Kidney (tissue), 14 donors: ENCODE data around the gene MAL. TPM values are rescaled to one million over a fixed set of nuclear protein-coding genes. Genes with fewer than 3 reads are reported as not detected.

Experiments used
- DNase-seq, 5 donors: peaks; one replicate each; pipeline ENCODE4 v3.0.0-alpha.2; 2013 to 2020
- FAIRE-seq: peaks from 2 replicates; lab custom pipeline; 2012; peaks lifted over from hg19 to GRCh38; lab: Jason Lieb, UNC
- H3K27ac ChIP-seq, 2 donors: one replicate each; pipeline ENCODE4 v1.7.0; 2013; ENCODE audit warnings: low read depth in 2 of 2, low read length in 2 of 2, inconsistent platforms in 1 of 2
- H3K27me3 ChIP-seq: one replicate; pipeline ENCODE4 v1.7.1; 2013; ENCODE audit warnings: low read length, inconsistent platforms; ENCODE audit not compliant: control insufficient read depth, insufficient read depth
- H3K36me3 ChIP-seq, 3 donors: one replicate each; pipeline versions ENCODE4 v1.7.0 to v1.7.1; 2013; ENCODE audit warnings: low read length in 3 of 3, control low read depth in 1 of 3, inconsistent platforms in 1 of 3; ENCODE audit not compliant: insufficient read depth in 3 of 3, control insufficient read depth in 2 of 3
- H3K4me1 ChIP-seq, 3 donors: one replicate each; pipeline versions ENCODE4 v1.7.0 to v1.7.1; 2013; ENCODE audit warnings: low read length in 3 of 3, inconsistent platforms in 1 of 3, low read depth in 1 of 3; ENCODE audit not compliant: control insufficient read depth in 2 of 3, insufficient read depth in 2 of 3
- H3K4me3 ChIP-seq, 3 donors: one replicate each; pipeline versions ENCODE4 v1.7.0 to v1.8.1; 2013; ENCODE audit warnings: low read length in 3 of 3, control low read depth in 1 of 3, inconsistent platforms in 1 of 3
- H3K9ac ChIP-seq, 3 donors: one replicate each; pipeline versions ENCODE4 v1.7.0 to v1.7.1; 2013; ENCODE audit warnings: low read length in 3 of 3, control low read depth in 1 of 3, inconsistent platforms in 1 of 3
- H3K9me3 ChIP-seq, 3 donors: one replicate each; pipeline versions ENCODE4 v1.7.0 to v1.7.1; 2013; ENCODE audit warnings: low read length in 3 of 3, control low read depth in 1 of 3, inconsistent platforms in 1 of 3; ENCODE audit not compliant: control insufficient read depth in 2 of 3, insufficient read depth in 1 of 3
- intact Hi-C: fragments of 100-400 bp; cut with DNase I; formaldehyde crosslinking; loops from one replicate; pipeline ENCODE4 v1.11.1; 2022
- polyA plus RNA-seq: library from polyadenylated mRNA; stranded (reverse); fragments of 350-450 nt; fragmentation: Illumina TruSeq; extraction: RNeasy Lipid Tissue Mini Kit (QIAGEN cat#74804); gene quantifications from one replicate; pipeline ENCODE4 v1.2.3, GENCODE V29; 2014; ENCODE audit warnings: low read depth, low replicate concordance; ENCODE audit not compliant: insufficient read depth
- total RNA-seq: library from RNA; stranded (reverse); fragmentation: NEBNext Ultra II Directional; extraction: Animal tissue kit (Norgen Biotek cat#: 25700); gene quantifications from one replicate; pipeline ENCODE4 v1.2.1, GENCODE V29; 2021
- TF ChIP-seq, protein P1 (sequence below): IDR thresholded peaks from 3 replicates; pipeline ENCODE4 v1.5.1; 2012; ENCODE audit warnings: mild to moderate bottlenecking, moderate library complexity, borderline replicate concordance; ENCODE audit not compliant: insufficient read depth; ENCODE audit errors: extremely low read depth
- donor health status: control.
- donor health status: control.
- donor health status: control.
- donor health status: control.
- donor health status: control.
- donor health status: DM: yes; HTN: yes; CAD: no.
- donor health status: Normal renal cell carcinoma (clear cell type).

Gene MAL
- total and polyA plus RNA-seq, 2 donors from 2014 or later: 477 to 1,006 TPM

DNA sequence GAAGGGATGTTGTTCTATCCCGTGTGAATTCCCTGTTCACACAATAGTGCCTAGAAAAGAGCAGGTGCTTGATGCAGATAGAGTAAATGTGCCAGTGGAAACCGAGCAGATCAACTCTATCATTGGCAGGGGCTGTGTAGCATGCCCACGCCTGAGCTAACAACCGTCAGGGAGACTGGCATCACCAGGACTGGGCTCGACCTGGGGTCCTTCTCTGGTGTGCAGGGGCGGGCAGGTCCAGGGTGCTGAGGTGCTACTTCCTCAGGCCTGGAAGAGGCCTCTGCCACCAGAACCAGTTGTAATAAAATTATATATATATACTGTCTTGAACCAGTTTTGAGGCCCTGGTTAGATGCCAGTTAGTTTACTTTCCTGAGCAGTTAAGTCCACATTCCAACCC is 11.8 kb upstream of the MAL start:
- FAIRE-seq (no peak), DNase-seq (no peak)
- Histone ChIP-seq H3K9ac (no peak overlapping the region), H3K9me3 (no peaks in the 10 kb centered on the region), H3K4me3 (no peak overlapping the region), H3K36me3 (no peaks in the 10 kb centered on the region), H3K27ac (no peak overlapping the region), H3K4me1 (peaks cover 0 to 15% (median 7%) of the 10 kb centered on the region in 3 donors), H3K27me3 (no peaks in the 10 kb centered on the region)
- TF ChIP-seq, protein P1, sequence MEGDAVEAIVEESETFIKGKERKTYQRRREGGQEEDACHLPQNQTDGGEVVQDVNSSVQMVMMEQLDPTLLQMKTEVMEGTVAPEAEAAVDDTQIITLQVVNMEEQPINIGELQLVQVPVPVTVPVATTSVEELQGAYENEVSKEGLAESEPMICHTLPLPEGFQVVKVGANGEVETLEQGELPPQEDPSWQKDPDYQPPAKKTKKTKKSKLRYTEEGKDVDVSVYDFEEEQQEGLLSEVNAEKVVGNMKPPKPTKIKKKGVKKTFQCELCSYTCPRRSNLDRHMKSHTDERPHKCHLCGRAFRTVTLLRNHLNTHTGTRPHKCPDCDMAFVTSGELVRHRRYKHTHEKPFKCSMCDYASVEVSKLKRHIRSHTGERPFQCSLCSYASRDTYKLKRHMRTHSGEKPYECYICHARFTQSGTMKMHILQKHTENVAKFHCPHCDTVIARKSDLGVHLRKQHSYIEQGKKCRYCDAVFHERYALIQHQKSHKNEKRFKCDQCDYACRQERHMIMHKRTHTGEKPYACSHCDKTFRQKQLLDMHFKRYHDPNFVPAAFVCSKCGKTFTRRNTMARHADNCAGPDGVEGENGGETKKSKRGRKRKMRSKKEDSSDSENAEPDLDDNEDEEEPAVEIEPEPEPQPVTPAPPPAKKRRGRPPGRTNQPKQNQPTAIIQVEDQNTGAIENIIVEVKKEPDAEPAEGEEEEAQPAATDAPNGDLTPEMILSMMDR: no peak
- intact Hi-C loops: no loop called here

DNA sequence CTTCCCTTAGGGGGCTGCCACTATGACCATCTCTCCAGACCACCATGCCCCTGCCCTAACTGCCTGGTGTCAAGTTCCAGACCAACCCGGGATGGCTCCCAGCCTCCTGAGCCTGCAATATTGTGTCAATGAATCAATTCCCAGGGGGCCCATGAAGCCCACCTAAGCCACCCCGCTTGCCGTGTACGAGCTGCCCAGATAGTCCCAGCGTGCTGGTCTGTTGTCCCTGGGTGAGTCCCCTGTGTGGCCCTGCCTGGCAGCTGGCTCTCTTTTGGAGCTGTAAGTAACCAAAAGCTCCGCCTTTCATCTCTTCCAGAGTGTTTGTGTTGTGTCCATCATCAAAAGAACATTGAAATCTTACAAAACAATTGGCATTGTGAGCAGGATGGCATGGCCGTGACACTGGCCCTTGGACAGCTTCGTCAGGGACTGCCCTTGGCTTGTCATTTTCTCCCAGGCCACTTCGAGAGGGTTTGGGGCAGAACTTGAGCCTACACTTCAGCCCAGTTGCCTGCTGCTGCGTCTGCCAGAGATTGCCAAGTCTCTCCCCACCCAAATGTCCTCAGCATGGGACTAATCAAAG is 11.3 kb upstream of the MAL start:
- no peaks in the 10 kb centered on the region for H3K27me3 ChIP-seq
- TF ChIP-seq, protein P1: no peak
- peaks cover 0 to 15% (median 9%) of the 10 kb centered on the region in 3 donors for H3K4me1 ChIP-seq
- DNase-seq: no peak
- H3K9ac ChIP-seq: no peak overlapping the region
- no peaks in the 10 kb centered on the region for H3K9me3 ChIP-seq
- FAIRE-seq: no peak
- no peak overlapping the region for H3K4me3 ChIP-seq
- no peak overlapping the region for H3K27ac ChIP-seq
- intact Hi-C loops: no loop called here
- H3K36me3 ChIP-seq: no peaks in the 10 kb centered on the region

DNA sequence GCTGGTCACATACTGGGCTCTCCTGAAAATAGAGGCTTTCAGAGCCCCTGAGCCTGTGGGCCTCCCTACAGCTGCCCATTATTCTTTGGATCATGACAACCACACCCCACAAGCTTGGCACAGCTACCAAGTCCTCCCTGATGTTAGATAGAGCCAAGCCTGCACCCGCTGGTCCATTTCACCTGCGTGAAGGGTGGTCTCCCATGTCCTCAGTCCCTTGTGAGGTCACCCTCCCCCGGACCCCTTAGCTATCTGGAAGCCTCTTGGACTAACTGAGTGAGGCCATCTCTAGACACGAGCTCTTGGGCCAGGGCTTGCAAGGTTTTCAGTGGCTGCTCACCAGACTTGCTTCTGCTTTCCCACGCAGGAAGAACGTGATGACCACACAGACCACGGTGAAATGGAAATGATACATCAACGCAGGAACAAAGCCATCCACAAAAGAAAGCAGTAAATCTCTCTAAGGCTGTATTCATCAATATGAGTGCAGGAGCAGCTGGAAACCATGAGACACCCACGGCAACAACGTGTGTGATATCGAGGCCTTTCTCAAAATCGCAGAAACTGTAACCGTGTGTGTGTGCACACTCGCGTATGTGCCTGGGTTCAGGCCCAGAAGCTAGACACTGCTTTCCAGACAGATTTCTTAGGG is 10.1 kb upstream of the MAL start:
- intact Hi-C loops: no loop called here
- TF ChIP-seq, protein P1: no peak
- no peak overlapping the region for H3K4me3 ChIP-seq

More for the DNA sequence above, 10.1 kb upstream of the MAL start:
- H3K36me3 ChIP-seq: no peaks in the 10 kb centered on the region
- H3K9ac ChIP-seq: no peak overlapping the region
- DNase-seq: no peak
- peaks cover 0 to 12% (median 12%) of the 10 kb centered on the region in 3 donors for H3K4me1 ChIP-seq
- no peaks in the 10 kb centered on the region for H3K9me3 ChIP-seq
- no peak for FAIRE-seq
- no peak overlapping the region for H3K27ac ChIP-seq
- no peaks in the 10 kb centered on the region for H3K27me3 ChIP-seq
